ENCODE data around the gene SPRN.

The SPRN gene

DNA sequence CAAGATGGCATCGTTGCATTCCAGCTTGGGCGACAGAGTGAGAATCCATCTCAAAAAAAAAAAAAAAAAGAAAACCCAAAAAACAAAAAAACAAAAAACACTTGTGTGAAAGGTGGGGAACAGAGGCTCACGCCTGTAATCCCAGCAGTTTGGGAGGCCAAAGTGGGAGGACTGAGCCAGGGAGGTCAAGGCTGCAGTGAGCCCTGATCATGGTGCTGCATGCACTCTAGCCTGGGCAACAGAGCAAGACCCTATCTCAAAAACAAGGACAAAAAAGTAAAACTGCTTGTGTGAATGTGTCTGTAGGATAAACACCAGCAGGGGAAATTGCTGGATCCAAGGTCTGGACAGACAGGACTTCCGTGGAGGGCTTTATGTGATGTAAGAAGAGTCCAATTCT lies 40.9 kb downstream of the SPRN start:
- H3K4me3 ChIP-seq (ENCODE audit: low read depth, low read length) = no peak overlapping the region
- TF ChIP-seq, protein P1, sequence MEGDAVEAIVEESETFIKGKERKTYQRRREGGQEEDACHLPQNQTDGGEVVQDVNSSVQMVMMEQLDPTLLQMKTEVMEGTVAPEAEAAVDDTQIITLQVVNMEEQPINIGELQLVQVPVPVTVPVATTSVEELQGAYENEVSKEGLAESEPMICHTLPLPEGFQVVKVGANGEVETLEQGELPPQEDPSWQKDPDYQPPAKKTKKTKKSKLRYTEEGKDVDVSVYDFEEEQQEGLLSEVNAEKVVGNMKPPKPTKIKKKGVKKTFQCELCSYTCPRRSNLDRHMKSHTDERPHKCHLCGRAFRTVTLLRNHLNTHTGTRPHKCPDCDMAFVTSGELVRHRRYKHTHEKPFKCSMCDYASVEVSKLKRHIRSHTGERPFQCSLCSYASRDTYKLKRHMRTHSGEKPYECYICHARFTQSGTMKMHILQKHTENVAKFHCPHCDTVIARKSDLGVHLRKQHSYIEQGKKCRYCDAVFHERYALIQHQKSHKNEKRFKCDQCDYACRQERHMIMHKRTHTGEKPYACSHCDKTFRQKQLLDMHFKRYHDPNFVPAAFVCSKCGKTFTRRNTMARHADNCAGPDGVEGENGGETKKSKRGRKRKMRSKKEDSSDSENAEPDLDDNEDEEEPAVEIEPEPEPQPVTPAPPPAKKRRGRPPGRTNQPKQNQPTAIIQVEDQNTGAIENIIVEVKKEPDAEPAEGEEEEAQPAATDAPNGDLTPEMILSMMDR (IDR thresholded peaks at IDR 0.05; ENCODE audit: borderline replicate concordance, insufficient read depth, low read depth, low read length) = no peak

DNA sequence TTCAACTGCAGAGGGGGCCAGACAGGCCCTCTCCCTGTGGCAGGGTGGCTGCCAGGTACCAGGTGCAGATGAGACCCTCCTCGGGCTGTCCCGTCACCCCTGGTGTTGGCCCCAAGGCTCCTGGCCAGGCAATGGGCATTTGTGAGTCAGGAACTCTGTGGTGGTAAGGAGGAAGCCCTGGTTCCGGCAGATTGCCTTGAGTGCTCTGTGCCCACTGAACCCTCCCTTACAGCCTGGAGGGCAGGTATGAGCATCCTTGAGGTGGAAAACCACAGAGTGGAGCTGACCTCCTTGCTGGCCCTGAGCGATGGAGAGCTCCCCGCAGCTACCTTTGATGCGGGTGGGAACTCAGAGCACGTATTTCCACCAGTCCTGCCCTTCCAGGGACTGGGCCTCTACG lies 43.4 kb downstream of the SPRN start:
- peak overlapping the region; percentile 15 for H3K4me3 ChIP-seq (ENCODE audit: low read depth, low read length)
- TF ChIP-seq, protein P1 (IDR thresholded peaks at IDR 0.05; ENCODE audit: borderline replicate concordance, insufficient read depth, low read depth, low read length) = no peak

DNA sequence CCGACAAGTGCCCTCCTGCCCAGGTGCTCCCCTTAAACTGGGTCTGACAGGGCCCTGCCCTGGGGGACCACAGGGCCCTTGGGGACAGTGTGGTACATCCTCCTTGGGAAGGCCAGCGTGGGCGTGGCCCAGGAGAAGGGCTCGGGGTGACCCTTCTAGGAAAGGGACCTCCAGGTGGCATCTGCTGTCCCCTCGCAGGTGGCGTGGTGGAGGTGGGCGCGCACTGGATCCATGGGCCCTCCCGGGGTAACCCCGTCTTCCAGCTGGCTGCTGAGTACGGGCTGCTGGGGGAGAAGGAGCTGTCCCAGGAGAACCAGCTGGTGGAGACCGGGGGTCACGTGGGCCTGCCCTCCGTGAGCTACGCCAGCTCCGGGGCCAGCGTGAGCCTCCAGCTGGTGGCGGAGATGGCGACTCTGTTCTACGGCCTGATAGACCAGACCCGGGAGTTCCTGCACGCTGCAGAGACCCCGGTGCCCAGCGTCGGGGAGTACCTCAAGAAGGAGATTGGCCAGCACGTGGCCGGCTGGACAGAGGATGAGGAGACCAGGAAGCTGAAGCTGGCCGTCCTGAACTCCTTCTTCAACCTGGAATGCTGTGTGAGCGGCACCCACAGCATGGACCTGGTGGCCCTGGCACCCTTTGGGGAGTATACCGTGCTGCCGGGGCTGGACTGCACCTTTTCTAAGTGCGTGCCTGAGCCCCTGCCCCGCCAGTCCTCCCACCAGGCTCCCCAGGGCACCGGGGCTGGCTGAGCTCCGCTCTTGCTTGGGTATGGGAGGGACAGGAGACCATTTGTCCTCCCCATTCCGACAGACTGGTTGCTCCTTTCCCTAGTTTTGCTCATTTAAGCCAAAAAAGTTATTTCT lies 44.4 kb downstream of the SPRN start:
- TF ChIP-seq, protein P1 (IDR thresholded peaks at IDR 0.05; ENCODE audit: borderline replicate concordance, insufficient read depth, low read depth, low read length) = no peak
- H3K4me3 ChIP-seq (ENCODE audit: low read depth, low read length) = peak overlapping the region; percentile 69

DNA sequence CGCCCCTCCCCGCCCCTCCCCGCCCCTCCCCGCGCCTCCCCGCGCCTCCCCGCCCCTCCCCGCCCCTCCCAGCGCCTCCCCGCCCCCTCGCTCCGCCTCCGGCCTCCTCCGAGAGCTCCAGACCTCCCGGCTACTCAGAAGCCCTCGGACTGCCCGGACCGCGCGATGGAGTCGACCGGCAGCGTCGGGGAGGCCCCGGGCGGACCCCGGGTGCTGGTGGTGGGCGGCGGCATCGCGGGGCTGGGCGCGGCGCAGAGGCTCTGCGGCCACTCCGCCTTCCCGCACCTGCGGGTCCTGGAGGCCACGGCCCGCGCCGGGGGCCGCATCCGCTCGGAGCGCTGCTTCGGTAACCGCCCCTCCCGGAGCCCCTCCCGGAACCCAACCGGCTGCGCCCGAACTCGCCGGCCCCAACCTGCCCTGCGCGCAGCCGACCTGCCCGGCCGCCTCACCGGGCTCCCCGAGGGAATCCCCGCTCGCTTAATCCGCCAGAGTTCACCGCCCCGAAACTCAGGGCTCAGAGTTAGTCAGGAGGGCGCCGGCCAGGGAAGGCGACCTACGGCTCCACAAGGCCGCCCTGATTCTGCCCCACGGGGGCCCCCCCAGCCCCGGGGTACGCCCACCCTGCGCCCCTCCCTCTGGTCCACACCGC lies 45.1 kb downstream of the SPRN start, which contains the start of gene PAOX:
Gene PAOX, plus strand, starts transcription at position 111 of the 649 bp plus-strand sequence. Its CDS starts 55 bp downstream, at position 166.
- peak within 1 kb of the TSS; percentile 75 for H3K4me3 ChIP-seq (ENCODE audit: low read depth, low read length)
- TF ChIP-seq, protein P1 (IDR thresholded peaks at IDR 0.05; ENCODE audit: borderline replicate concordance, insufficient read depth, low read depth, low read length) = no peak

DNA sequence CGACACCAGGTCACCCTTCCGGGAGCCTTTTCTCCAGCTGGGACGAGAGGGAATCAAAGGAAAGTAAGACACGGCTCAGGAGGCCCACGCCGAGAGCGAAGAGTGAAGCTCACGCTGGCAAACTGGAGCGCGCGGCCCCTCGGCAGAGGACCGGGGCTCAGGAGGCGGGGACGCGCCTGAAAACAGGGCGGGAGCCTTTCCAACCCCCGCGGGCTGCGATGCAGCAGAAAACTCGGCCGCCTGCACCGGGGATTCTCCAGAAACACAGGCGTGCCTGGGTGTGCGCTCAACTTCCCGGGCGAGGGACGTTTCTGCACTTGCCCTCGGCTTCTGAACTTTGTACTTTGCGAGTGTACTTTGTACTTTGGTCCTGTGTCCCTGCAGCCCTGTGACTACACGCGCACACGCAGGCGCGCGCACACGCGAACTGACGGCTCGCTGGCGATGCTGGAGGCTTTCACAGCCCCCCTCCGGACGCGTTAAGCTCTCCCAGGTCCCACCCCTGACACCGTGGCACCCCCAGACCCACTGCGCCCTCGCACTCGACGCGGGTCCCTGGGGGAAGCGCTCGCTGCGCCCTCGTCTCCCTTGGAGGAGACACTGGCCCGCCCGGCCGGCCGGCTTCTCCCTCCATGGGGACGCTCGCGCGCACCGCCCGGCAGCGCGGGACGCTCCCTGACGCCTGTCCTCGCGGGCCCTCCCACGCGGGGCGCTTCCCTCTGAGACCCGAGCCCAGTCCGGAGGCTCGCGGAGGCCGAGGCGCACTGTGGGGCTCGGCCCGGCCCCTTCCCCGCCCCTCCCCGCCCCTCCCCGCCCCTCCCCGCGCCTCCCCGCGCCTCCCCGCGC lies 46.0 kb downstream of the SPRN start:
- H3K4me3 ChIP-seq (ENCODE audit: low read depth, low read length) = peak overlapping the region; percentile 75
- TF ChIP-seq, protein P1 (IDR thresholded peaks at IDR 0.05; ENCODE audit: borderline replicate concordance, insufficient read depth, low read depth, low read length) = no peak

DNA sequence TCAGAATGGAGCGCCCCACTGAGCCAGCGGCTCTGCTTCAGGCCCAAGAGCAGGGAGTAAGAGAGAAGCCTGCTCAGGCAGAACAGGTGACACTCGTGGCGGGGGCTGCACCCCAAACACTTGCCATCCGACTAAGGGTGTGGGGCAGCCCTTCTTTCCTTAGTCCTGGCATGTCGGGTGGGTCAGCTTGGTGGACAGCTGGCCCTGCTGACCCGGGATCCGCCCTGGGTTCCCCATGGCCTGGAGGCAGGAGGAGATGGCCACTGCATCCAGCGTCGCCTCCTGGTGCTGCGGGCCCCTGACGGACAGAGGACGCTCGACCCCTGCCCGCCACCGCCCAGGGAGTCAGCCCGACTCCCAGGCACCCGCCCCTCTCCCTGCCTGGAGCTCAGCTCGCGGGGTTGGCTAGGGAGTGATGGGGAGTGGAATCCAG lies 46.6 kb downstream of the SPRN start:
- TF ChIP-seq, protein P1 (IDR thresholded peaks at IDR 0.05; ENCODE audit: borderline replicate concordance, insufficient read depth, low read depth, low read length) = no peak
- peak overlapping the region; percentile 75 for H3K4me3 ChIP-seq (ENCODE audit: low read depth, low read length)
